Stimulated activated CD8-positive, alpha-beta memory T cell treated with anti-CD3 and anti-CD28 coated beads, Interleukin-4, amount 100 ng/mL, for 1 hour (primary cell): Measurements from ENCODE around the gene LMBRD1.

Experiments
- DNase-seq, 2 donors: peaks; one replicate each; pipeline ENCODE4 v3.0.0-alpha.2; 2020; ENCODE audit warnings: low read depth in 2 of 2, low spot score in 1 of 2

The LMBRD1 gene

DNA sequence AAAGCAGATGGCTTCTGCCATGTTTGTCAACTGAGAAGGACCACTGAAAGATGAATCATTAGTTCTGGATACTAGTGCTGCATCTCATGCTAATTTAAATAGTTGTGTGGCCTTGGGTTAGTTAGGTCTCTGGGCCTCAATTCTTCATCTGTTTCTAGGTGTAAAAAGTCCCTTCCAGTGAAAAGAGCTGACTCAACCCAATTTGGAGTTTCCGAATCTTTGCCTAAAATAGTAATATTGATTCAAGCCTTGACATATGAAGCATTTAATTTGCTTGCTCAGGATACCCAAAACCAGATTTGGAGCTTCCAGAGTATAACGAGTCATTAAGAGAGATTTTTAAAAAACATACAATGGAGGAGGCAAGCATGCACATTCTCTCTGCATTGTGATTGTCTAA, 163.9 kb downstream of the LMBRD1 start:
- DNase-seq = no peak

DNA sequence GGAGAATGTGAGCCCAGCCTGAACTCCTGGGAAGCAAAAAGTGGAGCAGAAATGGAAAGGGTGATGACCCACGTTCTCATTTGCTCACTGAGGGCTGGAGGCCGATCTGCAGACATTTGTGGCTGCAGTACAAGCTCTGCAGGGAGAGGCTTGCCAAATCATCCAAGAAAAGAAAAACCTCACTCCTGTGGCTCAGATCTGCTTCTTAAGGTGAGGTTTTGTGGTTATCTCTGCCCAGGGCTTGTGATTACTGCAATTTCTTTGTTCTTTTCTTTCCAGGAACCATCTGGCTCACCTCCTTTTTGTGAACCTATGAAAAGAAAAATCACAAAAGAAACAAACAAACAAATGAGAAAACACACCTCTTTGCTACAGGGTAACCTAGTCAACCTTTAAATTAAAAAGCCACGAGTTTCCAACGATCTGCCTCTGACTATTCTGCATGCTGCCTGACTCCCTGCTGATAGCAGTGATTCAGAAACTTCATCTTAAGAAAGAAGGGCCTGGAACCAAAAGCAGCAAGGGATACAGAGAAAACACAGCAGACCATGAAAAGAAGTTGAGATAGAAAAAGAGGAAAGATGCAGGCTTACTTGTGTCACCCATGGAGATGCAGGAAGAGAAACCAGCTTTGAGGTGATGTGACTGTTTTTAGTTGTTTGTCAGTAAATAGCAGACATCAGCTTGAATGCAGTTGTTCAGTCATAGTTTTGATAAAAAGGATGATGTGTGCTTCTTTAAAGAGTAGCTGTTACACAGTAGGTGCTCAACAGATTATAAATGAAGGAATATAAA, 165.1 kb downstream of the LMBRD1 start:
- DNase-seq = no peak

- no peak for DNase-seq
These were observed 166.0 kb downstream of the LMBRD1 start for GRCh38 chr6:69630767-69631166.

DNA sequence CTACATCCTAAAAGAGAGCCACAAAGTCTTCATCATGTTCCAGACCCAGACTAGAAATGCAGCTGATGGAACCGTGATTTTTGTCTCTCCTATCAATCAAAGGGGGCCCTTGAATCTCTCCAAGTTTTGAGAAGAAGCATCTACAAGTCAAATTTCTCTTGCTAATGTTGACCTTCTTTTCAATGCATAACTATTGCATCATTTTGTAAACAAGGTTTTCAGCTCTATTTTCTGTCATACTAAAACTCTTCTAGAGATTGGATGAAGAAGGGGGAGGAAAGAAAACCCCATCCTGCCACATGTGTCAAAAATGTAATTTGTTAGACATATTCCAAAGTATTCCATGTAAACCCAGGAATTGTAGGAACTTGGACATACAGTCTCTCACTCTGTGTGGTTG, 169.2 kb downstream of the LMBRD1 start:
- no peak for DNase-seq

DNA sequence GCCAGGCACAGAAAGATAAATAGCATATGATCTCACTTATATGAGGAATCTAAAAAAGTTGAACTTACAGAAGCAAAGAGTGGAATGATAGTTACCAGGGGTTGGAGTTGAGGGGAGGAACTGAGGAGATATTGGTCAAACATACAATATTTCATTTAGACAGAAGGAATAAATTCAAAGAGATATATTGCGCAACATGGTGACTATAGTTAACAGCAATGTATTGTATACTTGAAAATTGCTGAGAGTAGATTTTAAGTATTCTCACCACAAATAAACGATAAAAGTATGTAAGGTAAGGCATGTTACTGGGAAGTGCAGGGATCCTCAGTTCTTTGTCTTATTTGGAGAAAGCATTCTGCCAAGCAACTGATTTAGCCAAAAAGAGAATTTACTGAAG, 171.9 kb downstream of the LMBRD1 start:
- DNase-seq = no peak
